ENCODE measurements around the gene COL15A1.
"Not testable (repeated sequence)": the region's sequence is repeated elsewhere in the genome, so short reads cannot be mapped to it uniquely, and the experiment has no call there.

The COL15A1 gene

GRCh38 chr9:98943682-98944056 lies at the start of gene COL15A1:
COL15A1 (plus strand) TSS chr9:98943907; CDS start chr9:98944062, 155 bp downstream.
- DNase-seq (ENCODE audit: low read depth) = no peak

- DNase-seq (ENCODE audit: low read depth) = no peak
Measured at GRCh38 chr9:98894171-98894570, 49.5 kb upstream of the COL15A1 start.

GRCh38 chr9:98894761-98895160 lies 48.9 kb upstream of the COL15A1 start:
- no peak for DNase-seq (ENCODE audit: low read depth)

GRCh38 chr9:98896632-98897031 lies 47.1 kb upstream of the COL15A1 start:
- no peak for DNase-seq (ENCODE audit: low read depth)

GRCh38 chr9:98897745-98898144 lies 46.0 kb upstream of the COL15A1 start:
- no peak for DNase-seq (ENCODE audit: low read depth)

GRCh38 chr9:98899408-98900056 lies 44.2 kb upstream of the COL15A1 start:
- peak; percentile 75 for DNase-seq (ENCODE audit: low read depth)

GRCh38 chr9:98900244-98900643 lies 43.5 kb upstream of the COL15A1 start:
- DNase-seq (ENCODE audit: low read depth) = no peak

GRCh38 chr9:98900725-98901124 lies 43.0 kb upstream of the COL15A1 start:
- DNase-seq (ENCODE audit: low read depth) = no peak

- DNase-seq (ENCODE audit: low read depth) = not testable (repeated sequence)
Measured at GRCh38 chr9:98901843-98902242, 41.9 kb upstream of the COL15A1 start.

GRCh38 chr9:98902516-98902915 lies 41.2 kb upstream of the COL15A1 start:
- no peak for DNase-seq (ENCODE audit: low read depth)

GRCh38 chr9:98902925-98903324 lies 40.8 kb upstream of the COL15A1 start:
- no peak for DNase-seq (ENCODE audit: low read depth)

GRCh38 chr9:98903961-98904411 lies 39.7 kb upstream of the COL15A1 start:
- DNase-seq (ENCODE audit: low read depth) = no peak

GRCh38 chr9:98905015-98905414 lies 38.7 kb upstream of the COL15A1 start:
- no peak for DNase-seq (ENCODE audit: low read depth)

- DNase-seq (ENCODE audit: low read depth) = no peak
Measured at GRCh38 chr9:98906273-98907040, 37.2 kb upstream of the COL15A1 start.

GRCh38 chr9:98907055-98907454 lies 36.7 kb upstream of the COL15A1 start:
- no peak for DNase-seq (ENCODE audit: low read depth)

GRCh38 chr9:98908897-98909634 lies 34.6 kb upstream of the COL15A1 start:
- DNase-seq (ENCODE audit: low read depth) = peak; percentile 92

- DNase-seq (ENCODE audit: low read depth) = no peak
Measured at GRCh38 chr9:98909935-98910334, 33.8 kb upstream of the COL15A1 start.

- DNase-seq (ENCODE audit: low read depth) = no peak
Measured at GRCh38 chr9:98911042-98911441, 32.7 kb upstream of the COL15A1 start.

- DNase-seq (ENCODE audit: low read depth) = not testable (repeated sequence)
Measured at GRCh38 chr9:98911738-98912137, 32.0 kb upstream of the COL15A1 start.

- no peak for DNase-seq (ENCODE audit: low read depth)
Measured at GRCh38 chr9:98912450-98912849, 31.3 kb upstream of the COL15A1 start.

- no peak for DNase-seq (ENCODE audit: low read depth)
Measured at GRCh38 chr9:98913044-98913443, 30.7 kb upstream of the COL15A1 start.

- DNase-seq (ENCODE audit: low read depth) = no peak
Measured at GRCh38 chr9:98913705-98914104, 30.0 kb upstream of the COL15A1 start.

- DNase-seq (ENCODE audit: low read depth) = no peak
Measured at GRCh38 chr9:98915599-98915998, 28.1 kb upstream of the COL15A1 start.

Data from fibroblast of the conjunctiva (primary cell).